Adrenal gland (tissue), 12 donors: Measurements from ENCODE around the gene ENOX1. TPM values are rescaled to one million over a fixed set of nuclear protein-coding genes. Genes with fewer than 3 reads are reported as not detected.

Experiments
- DNase-seq, 7 donors: peaks; one replicate each; pipeline ENCODE4 v3.0.0-alpha.2; 2019 to 2020
- H3K27ac ChIP-seq, 5 donors: fragments of 200-600 bp; sonication (generic) in 4 of 5; 1 replicate in 3 of 5; 2 replicates in 2 of 5; pipeline versions ENCODE4 v1.5.1 to v1.8.0; 2016 to 2020; ENCODE audit warnings: mild to moderate bottlenecking in 1 of 5
- H3K27me3 ChIP-seq: fragments of 200-600 bp; 2 replicates; pipeline ENCODE4 v1.8.0; 2021
- H3K36me3 ChIP-seq, 2 donors: fragments of 200-600 bp; replicated peaks in 1 of 2; 1 replicate in 1 of 2; 2 replicates in 1 of 2; pipeline versions ENCODE4 v1.5.1 to v1.8.0; 2018 to 2022
- H3K4me1 ChIP-seq, 2 donors: fragments of 200-600 bp; replicated peaks in 1 of 2; 1 replicate in 1 of 2; 2 replicates in 1 of 2; pipeline versions ENCODE4 v1.5.1 to v1.8.0; 2018 to 2021
- H3K4me3 ChIP-seq, 4 donors: fragments of 200-600 bp; sonication (generic) in 3 of 4; one replicate each; pipeline ENCODE4 v1.5.1; 2016 to 2018
- H3K9me3 ChIP-seq, 3 donors: fragments of 200-600 bp; sonication (generic) in 1 of 3; replicated peaks in 1 of 3; 1 replicate in 2 of 3; 2 replicates in 1 of 3; pipeline versions ENCODE4 v1.5.1 to v1.8.0; 2016 to 2021
- POLR2A ChIP-seq, 2 donors: fragments of 450-650 bp; IDR thresholded peaks; one replicate each; pipeline ENCODE4 v1.6.1; 2017; ENCODE audit warnings: antibody characterized with exemption in 2 of 2, mild to moderate bottlenecking in 2 of 2, moderate library complexity in 1 of 2
- WGBS, 4 donors: extraction: QIAGEN DNeasy Blood & Tissue Kit in 2 of 4; methylation state at CpG; one replicate each; pipeline versions ENCODE4 v1.1.5 to v1.1.7; 2013 to 2017; 5-methylcytosine and 5-hydroxymethylcytosine counted together
- intact Hi-C, 2 donors: fragments of 100-400 bp; cut with DNase I; formaldehyde crosslinking; loops; one replicate each; pipeline versions ENCODE4 v1.14.1 to v1.15.0; 2022 to 2023
- polyA plus RNA-seq, 3 donors: library from polyadenylated mRNA; stranded (reverse); fragments of 200-250 nt in 2 of 3; fragments of 350-450 nt in 1 of 3; fragmentation: Illumina TruSeq in 1 of 3; extraction: RNeasy Lipid Tissue Mini Kit (QIAGEN cat#74804) in 1 of 3; gene quantifications; one replicate each; pipeline ENCODE4 v1.2.3, GENCODE V29; 2013 to 2014
- total RNA-seq, 9 donors: library from RNA; depleted of rRNA in 4 of 9; stranded (reverse); fragments of >200 nt in 4 of 9; fragments of 120-200 nt in 1 of 9; fragmentation: NEBNext Ultra II Directional in 1 of 9; extraction: Animal tissue kit (Norgen Biotek cat#: 25700) in 1 of 9; gene quantifications; one replicate each; pipeline versions ENCODE4 v1.1.0 to v1.2.4, GENCODE V29; 2013 to 2023
- TF ChIP-seq, protein P1 (sequence below), 6 experiments: fragments of 450-650 bp in 4 of 6; fragments of 200-600 bp in 2 of 6; sonication (generic) in 1 of 6; IDR thresholded peaks; 1 replicate in 5 of 6; 2 replicates in 1 of 6; pipeline versions ENCODE4 v1.5.1 to v1.8.0; 2016 to 2021; ENCODE audit warnings: antibody characterized with exemption in 6 of 6, mild to moderate bottlenecking in 2 of 6, moderate library complexity in 1 of 6
- donor health status: healthy with polysubstance abuse.
- donor health status: Bipolar disorder and iron deficiency.
- donor health status: DM: yes; HTN: yes; CAD: no.
- donor health status: DM: no; HTN: no; CAD: no.
- donor health status: DM: no; HTN: no; CAD: no.
- donor health status: DM: yes; HTN: yes; CAD: no.

Gene ENOX1
- total and polyA plus RNA-seq, 12 donors: 0.25 to 5.8 (median 1.6) TPM

DNA sequence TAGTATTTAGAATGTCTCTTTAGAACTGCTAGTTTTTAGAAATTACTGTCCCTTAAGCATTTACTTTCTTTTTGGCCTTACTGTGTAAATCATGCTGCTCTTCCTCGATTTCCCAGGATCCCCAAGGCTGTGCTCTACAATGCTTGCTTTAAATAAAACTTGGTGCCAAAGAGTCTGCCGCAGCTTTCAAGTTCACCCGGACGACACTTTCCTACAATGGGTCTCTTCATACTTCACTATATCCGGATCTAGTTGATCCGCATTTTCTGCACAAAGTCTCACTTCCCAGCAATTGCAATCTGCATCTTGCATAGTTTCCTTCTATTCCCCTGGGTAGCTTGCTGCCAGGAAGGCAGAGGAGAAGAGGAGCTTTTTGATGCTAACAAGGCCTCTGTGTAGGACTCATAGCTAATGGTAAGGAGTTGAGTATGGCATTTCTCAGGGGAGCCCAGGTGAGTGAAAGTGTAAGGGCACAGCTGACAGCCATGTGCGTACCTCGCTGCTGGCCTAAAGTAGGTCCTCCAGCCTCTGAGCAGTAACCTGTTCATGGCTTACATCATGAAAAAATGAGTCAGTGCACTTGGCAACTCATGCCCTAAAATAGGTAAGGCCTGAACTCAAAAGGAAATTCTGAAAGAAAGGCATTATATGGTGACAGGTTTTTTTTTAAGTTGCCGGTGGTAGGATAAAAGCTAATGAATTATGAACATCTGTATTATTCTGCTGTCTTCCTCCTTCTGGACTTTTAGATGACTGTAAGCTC lies 101.6 kb downstream of the ENOX1 start:
- Histone ChIP-seq H3K4me3 (no peak overlapping the region), H3K36me3 (no peaks in the 10 kb centered on the region), H3K4me1 (peaks cover 0 to 10% of the 10 kb centered on the region in 2 donors), H3K27me3 (no peaks in the 10 kb centered on the region), H3K9me3 (no peaks in the 10 kb centered on the region), H3K27ac (no peak overlapping the region)
- WGBS, 4 donors: 89 to 95% (median 91%) methylated on average over 9 of the region's 9 CpGs
- no peak for TF ChIP-seq POLR2A (IDR thresholded peaks at IDR 0.05)
- TF ChIP-seq, protein P1, sequence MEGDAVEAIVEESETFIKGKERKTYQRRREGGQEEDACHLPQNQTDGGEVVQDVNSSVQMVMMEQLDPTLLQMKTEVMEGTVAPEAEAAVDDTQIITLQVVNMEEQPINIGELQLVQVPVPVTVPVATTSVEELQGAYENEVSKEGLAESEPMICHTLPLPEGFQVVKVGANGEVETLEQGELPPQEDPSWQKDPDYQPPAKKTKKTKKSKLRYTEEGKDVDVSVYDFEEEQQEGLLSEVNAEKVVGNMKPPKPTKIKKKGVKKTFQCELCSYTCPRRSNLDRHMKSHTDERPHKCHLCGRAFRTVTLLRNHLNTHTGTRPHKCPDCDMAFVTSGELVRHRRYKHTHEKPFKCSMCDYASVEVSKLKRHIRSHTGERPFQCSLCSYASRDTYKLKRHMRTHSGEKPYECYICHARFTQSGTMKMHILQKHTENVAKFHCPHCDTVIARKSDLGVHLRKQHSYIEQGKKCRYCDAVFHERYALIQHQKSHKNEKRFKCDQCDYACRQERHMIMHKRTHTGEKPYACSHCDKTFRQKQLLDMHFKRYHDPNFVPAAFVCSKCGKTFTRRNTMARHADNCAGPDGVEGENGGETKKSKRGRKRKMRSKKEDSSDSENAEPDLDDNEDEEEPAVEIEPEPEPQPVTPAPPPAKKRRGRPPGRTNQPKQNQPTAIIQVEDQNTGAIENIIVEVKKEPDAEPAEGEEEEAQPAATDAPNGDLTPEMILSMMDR (IDR thresholded peaks at IDR 0.05): no peak
- no peak for DNase-seq
- intact Hi-C loops: no loop called here

DNA sequence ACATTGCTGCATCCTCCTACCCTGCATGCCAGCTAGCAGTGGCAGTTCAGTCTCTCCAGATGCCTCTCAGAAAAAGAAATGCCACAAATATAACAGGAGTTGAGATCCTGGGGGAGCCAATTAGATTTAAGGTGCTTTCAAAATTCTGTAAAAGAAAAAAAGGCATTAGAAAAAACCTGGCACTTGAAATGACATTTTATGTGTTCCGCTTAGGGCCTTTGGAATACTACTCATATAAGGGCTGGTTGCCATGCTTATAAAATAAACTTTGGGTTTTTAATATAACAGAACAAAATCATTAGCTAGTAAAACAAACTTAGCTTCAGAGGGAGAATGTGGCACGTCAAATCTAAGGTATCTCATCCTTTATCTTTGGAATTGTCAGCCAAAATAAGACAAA lies 104.1 kb downstream of the ENOX1 start:
- intact Hi-C loops: no loop called here
- Histone ChIP-seq H3K4me1 (peaks cover 0 to 10% of the 10 kb centered on the region in 2 donors), H3K9me3 (no peaks in the 10 kb centered on the region), H3K36me3 (no peaks in the 10 kb centered on the region), H3K27me3 (no peaks in the 10 kb centered on the region), H3K4me3 (no peak overlapping the region), H3K27ac (no peak overlapping the region)
- no peak for DNase-seq
- TF ChIP-seq POLR2A (IDR thresholded peaks at IDR 0.05): no peak
- TF ChIP-seq, protein P1 (IDR thresholded peaks at IDR 0.05): no peak
- WGBS, 4 donors: 55 to 68% (median 60%) methylated on average over 2 of the region's 2 CpGs

DNA sequence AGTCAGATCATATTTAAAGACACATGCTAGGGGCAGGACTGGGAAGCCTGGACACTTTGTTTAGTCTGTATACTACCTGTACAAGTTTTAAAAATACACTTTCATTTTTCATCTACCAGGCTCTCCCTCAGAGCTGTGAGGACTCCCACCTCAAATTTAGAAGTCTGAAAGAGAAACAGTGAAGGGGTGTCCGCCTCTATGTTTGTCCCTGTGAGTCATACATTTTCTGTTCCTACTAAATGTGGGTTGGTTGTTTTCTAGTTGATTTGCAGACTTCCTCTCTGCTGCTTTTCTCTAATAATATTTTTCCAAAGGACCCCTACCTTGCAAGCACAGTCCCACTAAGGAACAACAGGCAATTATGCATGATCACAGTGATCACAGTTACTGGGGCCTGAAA lies 110.5 kb downstream of the ENOX1 start:
- no peaks in the 10 kb centered on the region for H3K27me3 ChIP-seq
- H3K9me3 ChIP-seq: no peaks in the 10 kb centered on the region
- H3K4me3 ChIP-seq: no peak overlapping the region
- 65 to 75% (median 73%) methylated on average over 1 of the region's 1 CpG for WGBS, 4 donors
- DNase-seq: no peak
- H3K36me3 ChIP-seq: no peaks in the 10 kb centered on the region
- H3K27ac ChIP-seq: no peak overlapping the region
- TF ChIP-seq POLR2A (IDR thresholded peaks at IDR 0.05): no peak
- TF ChIP-seq, protein P1 (IDR thresholded peaks at IDR 0.05): no peak
- no peaks in the 10 kb centered on the region for H3K4me1 ChIP-seq
- intact Hi-C loops: no loop called here

DNA sequence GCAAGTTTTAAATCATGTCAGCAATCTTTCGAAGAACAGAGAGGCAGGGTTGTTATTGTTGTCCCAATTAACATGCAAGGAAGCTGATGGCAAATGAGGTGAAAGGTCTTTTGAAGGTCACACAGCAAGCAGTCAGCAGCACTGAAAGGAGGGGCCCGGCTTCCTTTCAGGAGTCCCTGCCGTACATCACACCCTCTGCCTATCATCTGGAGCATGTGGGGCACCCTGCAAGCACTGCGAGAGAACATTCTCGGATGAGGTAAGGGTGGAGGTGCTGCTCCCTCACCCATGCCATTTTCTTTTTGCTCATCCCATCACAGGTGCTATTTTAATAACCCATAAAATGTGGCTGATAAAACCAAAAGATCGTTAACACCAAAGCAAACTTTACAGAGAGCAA lies 111.2 kb downstream of the ENOX1 start:
- DNase-seq: no peak
- intact Hi-C loops: no loop called here
- H3K4me3 ChIP-seq: no peak overlapping the region
- H3K4me1 ChIP-seq: no peaks in the 10 kb centered on the region
- H3K36me3 ChIP-seq: no peaks in the 10 kb centered on the region
- no peaks in the 10 kb centered on the region for H3K27me3 ChIP-seq
- 69 to 77% (median 74%) methylated on average over 6 of the region's 6 CpGs for WGBS, 4 donors
- H3K27ac ChIP-seq: no peak overlapping the region
- no peaks in the 10 kb centered on the region for H3K9me3 ChIP-seq
- TF ChIP-seq, protein P1 (IDR thresholded peaks at IDR 0.05): no peak
- no peak for TF ChIP-seq POLR2A (IDR thresholded peaks at IDR 0.05)
